ENCODE results near the gene TASP1.

DNA sequence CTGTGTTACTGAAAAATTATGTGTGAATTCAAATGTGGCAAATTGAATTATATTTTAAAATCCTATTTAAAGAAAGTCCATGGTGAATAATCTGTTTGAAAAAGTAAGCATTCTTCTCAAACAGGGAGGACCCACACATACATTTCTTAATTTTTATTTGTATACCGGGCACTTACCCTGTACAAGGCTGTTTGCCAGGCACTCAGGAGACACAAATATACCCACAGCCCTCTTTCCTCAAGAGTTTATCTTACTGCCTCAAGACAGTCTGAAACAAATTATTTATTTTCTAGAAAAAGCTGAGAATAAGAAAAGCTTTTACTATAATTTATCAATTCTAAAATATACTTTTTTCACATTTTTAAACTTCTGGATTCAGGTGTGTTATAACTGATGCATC is 114.4 kb downstream of the TASP1 start:
- TF ChIP-seq CTCF (IDR thresholded peaks at IDR 0.05) = no peak
- no peak for TF ChIP-seq EP300 (IDR thresholded peaks at IDR 0.05)
- TF ChIP-seq POLR2AphosphoS5 (IDR thresholded peaks at IDR 0.05) = no peak
